ENCODE results near the gene PGC. TPM values are rescaled to one million over a fixed set of nuclear protein-coding genes. Genes with fewer than 3 reads are reported as not detected.

PGC gene
- total RNA-seq, 4 donors from 2014 or later, result not detected

GRCh38 chr6:41785254-41785653 is 38.1 kb upstream of the PGC start:
- Histone ChIP-seq H3K27ac (no peak overlapping the region), H3K36me3 (peaks cover 4% of the 10 kb centered on the region in 2 donors), H3K27me3 (no peaks in the 10 kb centered on the region), H3K9me3 (no peaks in the 10 kb centered on the region), H3K4me3 (replicated peaks in 1 of 3) (no peak overlapping the region), H3K4me1 (peaks cover 20 to 33% of the 10 kb centered on the region in 2 donors)
- DNase-seq, result no peak
- TF ChIP-seq CTCF (IDR thresholded peaks at IDR 0.05), result no peak
- no peak for TF ChIP-seq POLR2A (IDR thresholded peaks at IDR 0.05)
- WGBS, 2 donors, result 91 to 95% methylated on average over 10 to 11 of the region's 11 CpGs
- intact Hi-C loops (cut with DNase I), result loop anchor here (5.0 to 10.0 kb wide), 3 partner anchors 137 to 430 kb away; partner anchors contain the start of genes BYSL, MED20 and MRPS10

- H3K27ac ChIP-seq, result no peak overlapping the region
- H3K4me1 ChIP-seq, result peaks cover 20 to 33% of the 10 kb centered on the region in 2 donors
These were observed 37.5 kb upstream of the PGC start for GRCh38 chr6:41784581-41785171.

GRCh38 chr6:41783106-41783780 is 36.0 kb upstream of the PGC start:
- Histone ChIP-seq H3K9me3 (no peaks in the 10 kb centered on the region), H3K4me1 (peaks cover 26 to 32% of the 10 kb centered on the region in 2 donors), H3K27me3 (no peaks in the 10 kb centered on the region), H3K4me3 (replicated peaks in 1 of 3) (no peak overlapping the region), H3K36me3 (no peaks in the 10 kb centered on the region), H3K27ac (no peak overlapping the region)
- TF ChIP-seq POLR2A (IDR thresholded peaks at IDR 0.05), result no peak
- TF ChIP-seq CTCF (IDR thresholded peaks at IDR 0.05), result no peak
- WGBS, 2 donors, result 81 to 86% methylated on average over 6 of the region's 6 CpGs
- intact Hi-C loops (cut with DNase I), result loop anchor here (5.0 to 10.0 kb wide), 2 partner anchors 259 to 432 kb away; partner anchors contain the start of gene MRPS10
- DNase-seq, result no peak

More at GRCh38 chr6:41784581-41785171, 37.5 kb upstream of the PGC start:
- Histone ChIP-seq H3K4me3 (replicated peaks in 1 of 3) (no peak overlapping the region), H3K27me3 (no peaks in the 10 kb centered on the region), H3K9me3 (no peaks in the 10 kb centered on the region), H3K36me3 (no peaks in the 10 kb centered on the region)
- no peak for TF ChIP-seq POLR2A (IDR thresholded peaks at IDR 0.05)
- no peak for TF ChIP-seq CTCF (IDR thresholded peaks at IDR 0.05)
- 67 to 82% methylated on average over 5 of the region's 5 CpGs for WGBS, 2 donors
- no peak for DNase-seq
- intact Hi-C loops (cut with DNase I), result loop anchor here (5.0 to 10.0 kb wide), 4 partner anchors 138 to 430 kb away; partner anchors contain the start of genes BYSL, MED20 and MRPS10

GRCh38 chr6:41781366-41781730 is 34.2 kb upstream of the PGC start:
- H3K27ac ChIP-seq, result peak overlapping the region; percentile 83 to 86 (median 85)
- intact Hi-C loops (cut with DNase I), result loop anchor here (5.0 to 10.0 kb wide), 2 partner anchors 261 to 433 kb away; partner anchors contain the start of gene MRPS10
- peaks cover 5 to 9% of the 10 kb centered on the region in 2 donors for H3K36me3 ChIP-seq
- no peaks in the 10 kb centered on the region for H3K27me3 ChIP-seq
- TF ChIP-seq POLR2A (IDR thresholded peaks at IDR 0.05) (no peak), CTCF (IDR thresholded peaks at IDR 0.05) (no peak)
- H3K9me3 ChIP-seq, result no peaks in the 10 kb centered on the region
- H3K4me3 ChIP-seq (replicated peaks in 1 of 3), result peak overlapping the region in 1 of 3 donors; percentile 66
- H3K4me1 ChIP-seq, result peaks cover 26 to 32% of the 10 kb centered on the region in 2 donors
- DNase-seq, result peak; percentile 78 to 83
- 6 to 12% methylated on average over 3 of the region's 3 CpGs for WGBS, 2 donors

Measured in thyroid gland (tissue), 4 donors.